Sigmoid colon (tissue), 7 donors: ENCODE measurements around the gene POU2AF1. TPM values are rescaled to one million over a fixed set of nuclear protein-coding genes. Genes with fewer than 3 reads are reported as not detected.

ENCODE experiments used
- DNase-seq: peaks from one replicate; pipeline ENCODE4 v3.0.0-alpha.2; 2019
- H3K27ac ChIP-seq, 4 donors: fragments of 200-600 bp; sonication (generic); one replicate each; pipeline ENCODE4 v1.5.1; 2016 to 2019; ENCODE audit warnings: mild to moderate bottlenecking in 1 of 4
- H3K27me3 ChIP-seq, 3 donors: fragments of 200-600 bp; sonication (generic); one replicate each; pipeline ENCODE4 v1.5.1; 2019; ENCODE audit warnings: mild to moderate bottlenecking in 1 of 3
- H3K36me3 ChIP-seq, 4 donors: fragments of 200-600 bp; sonication (generic); one replicate each; pipeline ENCODE4 v1.5.1; 2016 to 2019
- H3K4me1 ChIP-seq, 4 donors: fragments of 200-600 bp; sonication (generic); one replicate each; pipeline ENCODE4 v1.5.1; 2017 to 2019
- H3K4me3 ChIP-seq, 4 donors: fragments of 200-600 bp; sonication (generic); one replicate each; pipeline ENCODE4 v1.5.1; 2017 to 2019; ENCODE audit warnings: mild to moderate bottlenecking in 2 of 4, moderate library complexity in 1 of 4
- H3K9me3 ChIP-seq, 4 donors: fragments of 200-600 bp in 3 of 4; sonication (generic) in 3 of 4; one replicate each; pipeline versions ENCODE4 v1.5.1 to v1.6.1; 2013 to 2019
- CTCF ChIP-seq, 4 experiments: fragments of 450-650 bp in 3 of 4; fragments of 200-600 bp in 1 of 4; IDR thresholded peaks; one replicate each; pipeline ENCODE4 v1.5.1; 2016 to 2019; ENCODE audit warnings: antibody characterized with exemption in 4 of 4, mild to moderate bottlenecking in 3 of 4, moderate library complexity in 2 of 4
- EP300 ChIP-seq, 4 donors: sonication (generic); formaldehyde crosslinking; IDR thresholded peaks; one replicate each; pipeline ENCODE4 v1.6.1; 2017; ENCODE audit warnings: antibody characterized with exemption in 4 of 4
- POLR2A ChIP-seq, 2 donors: fragments of 450-650 bp; IDR thresholded peaks; one replicate each; pipeline ENCODE4 v1.6.1; 2016; ENCODE audit warnings: antibody characterized with exemption in 2 of 2, mild to moderate bottlenecking in 2 of 2, moderate library complexity in 2 of 2
- POLR2AphosphoS5 ChIP-seq, 4 donors: sonication (generic); formaldehyde crosslinking; IDR thresholded peaks; one replicate each; pipeline ENCODE4 v1.6.1; 2017; ENCODE audit warnings: antibody characterized with exemption in 4 of 4
- WGBS, 2 donors: extraction: QIAGEN DNeasy Blood & Tissue Kit; methylation state at CpG; one replicate each; pipeline ENCODE4 v1.1.7; 2013; 5-methylcytosine and 5-hydroxymethylcytosine counted together
- intact Hi-C: fragments of 100-400 bp; cut with DNase I; formaldehyde crosslinking; loops from one replicate; pipeline ENCODE4 v1.15.1; 2023
- polyA plus RNA-seq, 3 donors: library from polyadenylated mRNA; stranded (reverse); fragments of 200-250 nt; gene quantifications; one replicate each; pipeline ENCODE4 v1.2.3, GENCODE V29; 2013
- total RNA-seq, 4 donors: library from RNA; depleted of rRNA; stranded (reverse); fragments of >200 nt; gene quantifications; one replicate each; pipeline ENCODE4 v1.1.0, GENCODE V29; 2016
- donor health status: healthy with polysubstance abuse.
- donor health status: Bipolar disorder and iron deficiency.
- donor health status: healthy.

The POU2AF1 gene
- total and polyA plus RNA-seq, 7 donors: 0.16 to 27.0 (median 1.1) TPM; not detected in 3

GRCh38 chr11:111347723-111348115 lies 31.4 kb downstream of the POU2AF1 start:
- no peaks in the 10 kb centered on the region for H3K36me3 ChIP-seq
- peak overlapping the region in 2 of 4 donors; percentile 22 to 56 for H3K27ac ChIP-seq
- no peak overlapping the region for H3K4me3 ChIP-seq
- intact Hi-C loops: loop anchor here (5.0 kb wide), 1 partner anchor 70 kb away; no protein-coding TSS in a partner anchor
- no peak for TF ChIP-seq POLR2A (IDR thresholded peaks at IDR 0.05)
- TF ChIP-seq CTCF (IDR thresholded peaks at IDR 0.05): no peak
- no peak for TF ChIP-seq EP300 (IDR thresholded peaks at IDR 0.05)
- whole genome bisulfite sequencing, 2 donors: 81 to 93% methylated on average over 3 of the region's 3 CpGs
- no peak for DNase-seq
- H3K27me3 ChIP-seq: no peaks in the 10 kb centered on the region
- H3K4me1 ChIP-seq: peaks cover 0 to 15% (median 8%) of the 10 kb centered on the region in 4 donors
- H3K9me3 ChIP-seq: no peaks in the 10 kb centered on the region

- Histone ChIP-seq H3K9me3 (no peaks in the 10 kb centered on the region), H3K27me3 (no peaks in the 10 kb centered on the region), H3K36me3 (no peaks in the 10 kb centered on the region), H3K27ac (peak overlapping the region in 2 of 4 donors; percentile 22 to 56), H3K4me1 (peaks cover 0 to 15% (median 8%) of the 10 kb centered on the region in 4 donors), H3K4me3 (no peak overlapping the region)
- peak; percentile 78 for DNase-seq
- 93 to 94% methylated on average over 6 of the region's 6 CpGs for WGBS, 2 donors
- intact Hi-C loops: loop anchor here (5.0 kb wide), 1 partner anchor 70 kb away; no protein-coding TSS in a partner anchor
- no peak for TF ChIP-seq POLR2AphosphoS5 (IDR thresholded peaks at IDR 0.05)
- no peak for TF ChIP-seq POLR2A (IDR thresholded peaks at IDR 0.05)
- TF ChIP-seq EP300 (IDR thresholded peaks at IDR 0.05): no peak
- TF ChIP-seq CTCF (IDR thresholded peaks at IDR 0.05): no peak
Measured at GRCh38 chr11:111347002-111347722, 31.9 kb downstream of the POU2AF1 start.

GRCh38 chr11:111344032-111344431 lies 35.0 kb downstream of the POU2AF1 start:
- peak overlapping the region in 3 of 4 donors; percentile 33 to 71 (median 64) for H3K27ac ChIP-seq
- peak; percentile 93 for DNase-seq
- no peak overlapping the region for H3K4me3 ChIP-seq
- no peaks in the 10 kb centered on the region for H3K36me3 ChIP-seq
- peak in 3 of 4 donors; percentile 15 to 58 (median 30) for TF ChIP-seq POLR2AphosphoS5 (IDR thresholded peaks at IDR 0.05)
- TF ChIP-seq CTCF (IDR thresholded peaks at IDR 0.05): no peak
- H3K9me3 ChIP-seq: no peaks in the 10 kb centered on the region
- H3K4me1 ChIP-seq: peaks cover 0 to 15% (median 8%) of the 10 kb centered on the region in 4 donors
- WGBS, 2 donors: 80 to 89% methylated on average over 3 of the region's 3 CpGs
- H3K27me3 ChIP-seq: no peaks in the 10 kb centered on the region
- intact Hi-C loops: no loop called here

- no peak for DNase-seq
- WGBS, 2 donors: 78 to 86% methylated on average over 3 of the region's 3 CpGs
- intact Hi-C loops: no loop called here
- Histone ChIP-seq H3K4me1 (peaks cover 0 to 15% (median 8%) of the 10 kb centered on the region in 4 donors), H3K9me3 (no peaks in the 10 kb centered on the region), H3K36me3 (no peaks in the 10 kb centered on the region), H3K4me3 (no peak overlapping the region), H3K27me3 (no peaks in the 10 kb centered on the region), H3K27ac (no peak overlapping the region)
- TF ChIP-seq EP300 (IDR thresholded peaks at IDR 0.05) (no peak), POLR2AphosphoS5 (IDR thresholded peaks at IDR 0.05) (no peak), CTCF (IDR thresholded peaks at IDR 0.05) (no peak), POLR2A (IDR thresholded peaks at IDR 0.05) (no peak)
Measured at GRCh38 chr11:111342329-111342728, 36.7 kb downstream of the POU2AF1 start.
